GM12892 (cell line): Measurements from ENCODE around the gene RARG.
A peak's percentile ranks its signal among the peaks of the same experiment; 100 is the strongest.
"Not testable (repeated sequence)": the region's sequence is repeated elsewhere in the genome, so short reads cannot be mapped to it uniquely, and the experiment has no call there.

ENCODE experiments used
- DNase-seq: peaks from one replicate; pipeline ENCODE4 v3.0.0; 2011; ENCODE audit not compliant: insufficient read length
- FAIRE-seq: peaks from 2 replicates; lab custom pipeline; 2011; peaks lifted over from hg19 to GRCh38; lab: Jason Lieb, UNC
- POLR2A ChIP-seq: IDR thresholded peaks from 2 replicates; pipeline ENCODE4 v1.6.1; 2011; ENCODE audit warnings: low read depth, low read length, control low read depth
- POLR2AphosphoS5 ChIP-seq: IDR thresholded peaks from 2 replicates; pipeline ENCODE4 v1.6.1; 2011; ENCODE audit warnings: low read depth, low read length, control low read depth
- TAF1 ChIP-seq: IDR thresholded peaks from 2 replicates; pipeline ENCODE4 v1.6.1; 2011; ENCODE audit warnings: low read depth, mild to moderate bottlenecking, control low read depth, low read length, borderline replicate concordance

RARG gene

DNA sequence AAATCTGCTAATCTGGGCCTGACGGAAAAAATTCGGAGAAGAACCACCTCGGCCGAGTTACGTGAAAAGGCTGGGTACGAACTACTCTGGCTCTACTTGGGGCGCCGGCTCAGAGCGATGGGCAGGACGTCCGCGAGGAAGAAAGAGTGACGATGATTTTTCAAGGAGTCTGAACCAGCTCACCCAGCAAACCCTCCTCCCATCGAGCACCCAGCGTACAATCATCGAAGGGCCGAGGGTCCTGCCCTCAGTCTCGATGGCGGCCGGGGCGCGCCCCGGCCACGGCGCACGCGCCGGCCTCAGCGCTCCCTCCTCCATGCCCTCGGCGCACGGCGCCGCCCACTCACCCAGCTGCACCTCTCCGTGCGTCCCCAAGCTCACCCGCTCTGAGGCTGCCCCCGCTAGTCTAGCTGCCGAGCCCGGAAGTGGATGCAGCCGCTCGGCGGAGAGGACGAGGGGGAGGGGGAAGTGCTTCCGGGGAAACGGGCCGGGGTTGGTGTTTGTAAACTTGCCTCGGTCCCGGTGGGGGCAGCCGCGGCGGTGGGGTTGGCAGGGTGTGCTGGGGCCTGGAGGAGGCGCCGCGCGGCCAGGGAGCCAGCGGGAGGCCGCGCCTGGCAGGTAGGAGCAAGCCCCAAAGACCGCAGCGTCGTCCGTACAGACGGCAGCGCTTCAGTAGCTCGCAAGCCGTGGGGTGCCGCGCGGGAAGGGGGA lies 51.6 kb downstream of the RARG start, which contains the start of the genes CSAD and ZNF740:
CSAD (minus strand) TSS at position 706 of the 711 bp plus-strand sequence. CDS start 7,455 bp downstream, outside the sequence.
ZNF740 (plus strand) TSS at position 503 of the 711 bp plus-strand sequence. CDS start 1,262 bp downstream, outside the sequence.
- DNase-seq: peak; percentile 98
- peak; percentile 97 for FAIRE-seq
- peak; percentile 61 for TF ChIP-seq TAF1
- TF ChIP-seq POLR2AphosphoS5: peak; percentile 70; the same call in 1 of the 2 replicates
- TF ChIP-seq POLR2A: peak; percentile 83

DNA sequence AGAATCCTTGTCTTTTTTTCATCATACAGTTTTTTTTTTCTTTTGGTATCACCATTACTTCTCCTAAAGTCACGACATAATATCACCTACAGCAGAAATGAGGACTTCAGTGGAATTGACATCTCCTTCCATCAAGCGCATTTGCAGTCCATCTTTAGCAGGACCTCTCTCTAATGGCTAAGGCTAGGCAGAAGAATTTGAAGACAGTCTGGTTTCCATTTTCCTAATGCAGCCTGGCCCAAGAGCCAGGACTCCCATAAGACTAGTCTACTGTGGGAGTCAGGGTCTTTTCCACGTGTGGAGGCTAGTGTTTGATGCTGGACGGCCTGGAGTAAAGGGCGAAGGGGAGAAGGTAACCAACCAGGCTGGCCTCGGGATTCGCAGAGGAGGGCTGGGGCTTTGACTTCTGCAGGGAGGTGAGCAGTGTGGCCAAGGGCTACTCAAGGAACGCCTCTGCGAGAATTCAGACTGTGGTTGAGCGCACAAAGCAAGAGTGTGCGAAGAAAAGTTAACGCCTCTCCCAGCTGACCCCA lies 52.3 kb downstream of the RARG start:
- TF ChIP-seq POLR2AphosphoS5 (no peak), TAF1 (no peak), POLR2A (no peak)
- FAIRE-seq (no peak), DNase-seq (no peak)

DNA sequence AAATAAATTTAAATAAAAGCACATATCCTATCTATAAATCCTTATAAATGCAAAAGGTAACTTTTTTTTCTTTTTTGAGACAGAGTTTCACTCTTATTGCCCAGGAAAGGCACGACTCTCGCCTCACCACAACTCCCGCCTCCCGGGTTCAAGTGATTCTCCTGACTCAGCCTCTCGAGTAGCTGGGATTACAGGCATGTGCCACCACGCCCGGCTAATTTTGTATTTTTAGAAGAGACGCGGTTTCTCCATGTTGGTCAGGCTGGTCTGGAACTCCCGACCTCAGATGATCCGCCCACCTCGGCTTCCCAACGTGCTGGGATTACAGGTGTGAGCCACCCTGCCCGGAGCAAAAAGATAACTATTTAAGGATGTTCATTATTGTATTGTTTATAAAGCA lies 53.2 kb downstream of the RARG start:
- not testable (repeated sequence) for FAIRE-seq, DNase-seq

- FAIRE-seq: not testable (repeated sequence)
Measured at GRCh38 chr12:53177447-53177846, 54.6 kb downstream of the RARG start.

DNA sequence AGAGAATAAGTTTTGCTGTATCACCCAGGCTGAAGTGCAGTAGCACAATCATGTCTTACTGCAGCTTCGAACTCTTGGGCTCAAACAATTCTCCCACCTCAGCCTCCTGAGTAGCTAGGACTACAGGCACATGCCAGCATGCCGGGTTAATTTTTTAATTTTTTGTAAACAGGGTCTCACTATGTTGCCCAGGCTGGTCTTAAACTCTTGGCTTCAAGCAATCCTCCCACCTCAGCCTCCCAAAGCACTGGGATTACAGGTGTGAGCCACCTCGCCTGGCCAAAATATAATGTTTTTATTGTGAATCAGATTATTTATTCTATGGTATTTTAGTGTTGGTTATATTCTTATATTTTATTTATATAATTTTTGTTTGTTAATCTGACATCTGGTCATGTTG lies 55.3 kb downstream of the RARG start:
- no peak for DNase-seq
- no peak for FAIRE-seq
- TF ChIP-seq POLR2AphosphoS5: no peak
- no peak for TF ChIP-seq POLR2A
- TF ChIP-seq TAF1: no peak

More at GRCh38 chr12:53177447-53177846, 54.6 kb downstream of the RARG start:
- not testable (repeated sequence) for DNase-seq

DNA sequence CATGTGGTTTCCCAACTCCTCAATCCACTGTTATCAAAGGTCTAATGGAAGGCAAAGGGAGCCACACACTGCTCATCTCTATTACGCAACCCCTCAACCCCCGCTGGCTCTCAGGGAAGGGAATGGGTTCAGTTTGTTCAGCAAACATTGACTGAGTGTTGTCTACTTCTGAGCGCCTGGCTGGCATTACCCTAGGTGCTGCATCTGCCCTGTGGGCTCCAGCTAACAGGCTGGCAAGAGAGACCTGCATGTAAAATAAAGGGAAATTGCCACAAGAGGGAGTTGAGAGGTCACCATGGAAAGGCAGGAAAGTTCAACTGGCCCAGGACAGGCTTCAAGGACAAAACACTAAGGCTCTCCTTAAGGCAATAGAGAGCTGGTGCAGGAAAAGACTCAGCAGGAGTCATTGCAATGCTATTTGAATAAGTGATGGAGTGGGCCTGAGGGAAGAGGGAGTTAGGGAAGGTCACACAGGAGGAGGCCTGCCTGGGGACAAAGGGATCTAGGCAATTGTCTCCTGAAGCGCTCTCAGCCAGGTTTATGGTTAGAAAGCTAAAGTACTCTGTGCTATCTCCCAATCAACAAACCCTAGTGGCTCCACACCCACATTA lies 57.0 kb downstream of the RARG start:
- TF ChIP-seq POLR2A: no peak
- TF ChIP-seq TAF1: no peak
- no peak for TF ChIP-seq POLR2AphosphoS5
- FAIRE-seq (no peak), DNase-seq (no peak)

- TF ChIP-seq POLR2AphosphoS5: no peak
- no peak for TF ChIP-seq TAF1
- DNase-seq: no peak
- FAIRE-seq: no peak
Measured at GRCh38 chr12:53173085-53173715, 58.8 kb downstream of the RARG start.

DNA sequence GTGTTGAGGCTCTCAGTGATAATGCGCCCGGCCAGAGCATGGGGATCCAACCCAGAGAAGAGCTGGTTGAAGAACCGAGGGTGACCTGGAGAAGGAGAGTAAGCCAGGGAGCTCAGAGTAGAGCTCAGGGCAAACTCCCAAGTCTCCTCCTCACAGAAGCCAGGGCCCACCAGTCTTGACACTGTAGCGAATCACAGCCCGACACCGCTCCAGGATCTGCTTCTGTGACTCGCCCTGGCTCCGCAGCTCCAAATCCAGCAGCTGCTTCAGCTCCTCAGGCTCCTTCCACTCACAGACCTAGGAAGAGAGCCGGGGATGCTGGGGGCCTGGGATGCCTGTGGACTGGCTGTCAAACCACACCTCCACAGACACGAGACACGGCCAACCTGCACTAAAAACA lies 59.7 kb downstream of the RARG start:
- TF ChIP-seq POLR2A: no peak
- no peak for TF ChIP-seq POLR2AphosphoS5
- TF ChIP-seq TAF1: no peak
- DNase-seq: no peak
- FAIRE-seq: no peak

- no peak for FAIRE-seq
- TF ChIP-seq POLR2AphosphoS5 (no peak), POLR2A (no peak), TAF1 (no peak)
- DNase-seq: no peak
Measured at GRCh38 chr12:53171725-53172329, 60.2 kb downstream of the RARG start.

- no peak for TF ChIP-seq TAF1
- no peak for TF ChIP-seq POLR2AphosphoS5
- no peak for TF ChIP-seq POLR2A
- DNase-seq: no peak
- no peak for FAIRE-seq
Measured at GRCh38 chr12:53170876-53171724, 60.9 kb downstream of the RARG start.

- no peak for TF ChIP-seq TAF1
- no peak for TF ChIP-seq POLR2AphosphoS5
- TF ChIP-seq POLR2A: no peak
- FAIRE-seq (no peak), DNase-seq (no peak)
Measured at GRCh38 chr12:53170215-53170614, 61.8 kb downstream of the RARG start.

GRCh38 chr12:53169644-53170043 lies 62.4 kb downstream of the RARG start:
- TF ChIP-seq POLR2A (no peak), POLR2AphosphoS5 (no peak), TAF1 (no peak)
- DNase-seq: no peak
- FAIRE-seq: no peak
